A673 (cell line): ENCODE data around the gene NDE1.

Experiments used
- EZH2 ChIP-seq: fragments of 200-600 bp; sonication (generic); IDR thresholded peaks from 2 replicates; pipeline ENCODE4 v1.6.1; 2017; ENCODE audit warnings: borderline replicate concordance, low read depth, mild to moderate bottlenecking, mixed read lengths, antibody characterized with exemption, low read length; ENCODE audit not compliant: poor library complexity, severe bottlenecking
- TF ChIP-seq, protein P1 (sequence below): fragments of 300-800, 200-600 bp; sonication (generic); conservative IDR thresholded peaks from 2 replicates; pipeline ENCODE4 v1.5.1; 2017; ENCODE audit warnings: low read depth, mild to moderate bottlenecking, antibody characterized with exemption, low read length, moderate library complexity, mixed read lengths

- TF ChIP-seq, protein P1, sequence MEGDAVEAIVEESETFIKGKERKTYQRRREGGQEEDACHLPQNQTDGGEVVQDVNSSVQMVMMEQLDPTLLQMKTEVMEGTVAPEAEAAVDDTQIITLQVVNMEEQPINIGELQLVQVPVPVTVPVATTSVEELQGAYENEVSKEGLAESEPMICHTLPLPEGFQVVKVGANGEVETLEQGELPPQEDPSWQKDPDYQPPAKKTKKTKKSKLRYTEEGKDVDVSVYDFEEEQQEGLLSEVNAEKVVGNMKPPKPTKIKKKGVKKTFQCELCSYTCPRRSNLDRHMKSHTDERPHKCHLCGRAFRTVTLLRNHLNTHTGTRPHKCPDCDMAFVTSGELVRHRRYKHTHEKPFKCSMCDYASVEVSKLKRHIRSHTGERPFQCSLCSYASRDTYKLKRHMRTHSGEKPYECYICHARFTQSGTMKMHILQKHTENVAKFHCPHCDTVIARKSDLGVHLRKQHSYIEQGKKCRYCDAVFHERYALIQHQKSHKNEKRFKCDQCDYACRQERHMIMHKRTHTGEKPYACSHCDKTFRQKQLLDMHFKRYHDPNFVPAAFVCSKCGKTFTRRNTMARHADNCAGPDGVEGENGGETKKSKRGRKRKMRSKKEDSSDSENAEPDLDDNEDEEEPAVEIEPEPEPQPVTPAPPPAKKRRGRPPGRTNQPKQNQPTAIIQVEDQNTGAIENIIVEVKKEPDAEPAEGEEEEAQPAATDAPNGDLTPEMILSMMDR, result no peak
- TF ChIP-seq EZH2, result no peak
These were observed 76.7 kb downstream of the NDE1 start for GRCh38 chr16:15726715-15727114.
